AG09319 (cell line): ENCODE data around the gene MBD5.

Experiments
- DNase-seq: peaks from one replicate; pipeline ENCODE4 v3.0.0-alpha.2; 2010; ENCODE audit warnings: low read depth; ENCODE audit errors: extremely low read depth
- CTCF ChIP-seq: IDR thresholded peaks from 2 replicates; pipeline ENCODE4 v1.5.1; 2011; ENCODE audit warnings: low read depth, mild to moderate bottlenecking, inconsistent platforms, low read length, moderate library complexity

The MBD5 gene

GRCh38 chr2:148026573-148026972 is 5.7 kb downstream of the MBD5 start:
- TF ChIP-seq CTCF: no peak
- DNase-seq: no peak

GRCh38 chr2:148027822-148028221 is 6.9 kb downstream of the MBD5 start:
- TF ChIP-seq CTCF: no peak
- DNase-seq: no peak

- no peak for DNase-seq
- no peak for TF ChIP-seq CTCF
These were observed 7.9 kb downstream of the MBD5 start for GRCh38 chr2:148028781-148029180.

- no peak for TF ChIP-seq CTCF
These were observed 10.3 kb downstream of the MBD5 start for GRCh38 chr2:148031152-148031551.

GRCh38 chr2:148032215-148032614 is 11.3 kb downstream of the MBD5 start:
- DNase-seq: no peak
- TF ChIP-seq CTCF: no peak

More at GRCh38 chr2:148031152-148031551, 10.3 kb downstream of the MBD5 start:
- DNase-seq: no peak

GRCh38 chr2:148039783-148040182 is 18.9 kb downstream of the MBD5 start:
- DNase-seq: no peak
- TF ChIP-seq CTCF: no peak

GRCh38 chr2:148042219-148042618 is 21.3 kb downstream of the MBD5 start:
- no peak for TF ChIP-seq CTCF
- DNase-seq: no peak
